Small intestine (tissue), 7 donors: Measurements from ENCODE around the gene MRPS35. TPM values are rescaled to one million over a fixed set of nuclear protein-coding genes. Genes with fewer than 3 reads are reported as not detected.

Experiments
- DNase-seq, 2 donors: peaks; one replicate each; pipeline versions ENCODE4 v3.0.0 to v3.0.0-alpha.2; 2013
- FAIRE-seq: peaks from 2 replicates; lab custom pipeline; 2012; peaks lifted over from hg19 to GRCh38; lab: Jason Lieb, UNC
- H3K27ac ChIP-seq, 3 donors: one replicate each; pipeline ENCODE4 v1.5.1; 2013; ENCODE audit warnings: low read length in 2 of 3, mild to moderate bottlenecking in 2 of 3, control low read depth in 1 of 3, inconsistent platforms in 1 of 3, low read depth in 1 of 3, moderate library complexity in 1 of 3
- H3K27me3 ChIP-seq, 3 donors: one replicate each; pipeline ENCODE4 v1.6.1; 2013; ENCODE audit warnings: low read length in 3 of 3, inconsistent platforms in 1 of 3; ENCODE audit not compliant: control insufficient read depth in 3 of 3, insufficient read depth in 3 of 3
- H3K36me3 ChIP-seq, 3 donors: one replicate each; pipeline ENCODE4 v1.6.1; 2013; ENCODE audit warnings: low read length in 3 of 3, inconsistent platforms in 1 of 3, low read depth in 1 of 3, mild to moderate bottlenecking in 1 of 3, moderate library complexity in 1 of 3; ENCODE audit not compliant: control insufficient read depth in 3 of 3, insufficient read depth in 2 of 3
- H3K4me1 ChIP-seq, 3 donors: one replicate each; pipeline ENCODE4 v1.6.1; 2013; ENCODE audit warnings: low read length in 2 of 3, inconsistent platforms in 1 of 3, low read depth in 1 of 3, mild to moderate bottlenecking in 1 of 3, moderate library complexity in 1 of 3; ENCODE audit not compliant: control insufficient read depth in 3 of 3, insufficient read depth in 2 of 3
- H3K4me3 ChIP-seq, 3 donors: one replicate each; pipeline ENCODE4 v1.5.1; 2013; ENCODE audit warnings: low read length in 3 of 3, control low read depth in 1 of 3, inconsistent platforms in 1 of 3, low read depth in 1 of 3, mild to moderate bottlenecking in 1 of 3, moderate library complexity in 1 of 3
- H3K9me3 ChIP-seq, 2 donors: one replicate each; pipeline ENCODE4 v1.6.1; 2013; ENCODE audit warnings: low read depth in 1 of 2, low read length in 1 of 2; ENCODE audit not compliant: control insufficient read depth in 2 of 2, insufficient read depth in 1 of 2
- WGBS, 3 donors: extraction: QIAGEN DNeasy Blood & Tissue Kit; methylation state at CpG; one replicate each; pipeline ENCODE4 v1.1.7; 2013; 5-methylcytosine and 5-hydroxymethylcytosine counted together
- polyA plus RNA-seq, 4 donors: library from polyadenylated mRNA; stranded (reverse) in 3 of 4; unstranded in 1 of 4; fragments of 200-250 nt in 3 of 4; fragments of 120-200 nt in 1 of 4; gene quantifications; one replicate each; pipeline versions ENCODE4 v1.2.1 to v1.2.3, GENCODE V29; 2013
- donor health status: healthy with polysubstance abuse.
- donor health status: control.
- donor health status: control.
- donor health status: Bipolar disorder and iron deficiency.
- donor health status: healthy.

MRPS35 gene
- polyA plus RNA-seq, 4 donors, result 45.1 to 84.2 (median 66.1) TPM

DNA sequence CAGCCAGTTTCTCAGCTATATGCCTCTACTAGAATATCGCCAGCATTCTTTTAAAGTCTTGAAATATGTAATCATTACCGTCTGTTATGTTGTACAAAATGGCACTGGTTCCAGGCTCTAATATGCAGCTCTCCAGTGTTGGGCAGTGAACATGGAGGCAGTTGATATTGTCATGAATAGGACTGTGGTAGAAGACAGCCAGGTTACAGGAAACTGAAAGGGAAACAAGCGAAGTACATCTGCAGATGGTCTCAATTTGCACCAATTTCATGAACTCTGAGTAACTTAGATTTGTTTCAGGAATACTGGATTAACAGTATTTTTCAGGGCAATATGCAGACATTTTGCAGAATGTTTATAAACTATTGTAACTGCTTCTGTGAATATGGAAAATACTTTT is 56.0 kb downstream of the MRPS35 start:
- Histone ChIP-seq H3K27ac (no peak overlapping the region), H3K4me3 (no peak overlapping the region), H3K4me1 (peaks cover 0 to 5% (median 0%) of the 10 kb centered on the region in 3 donors), H3K36me3 (no peaks in the 10 kb centered on the region), H3K27me3 (no peaks in the 10 kb centered on the region), H3K9me3 (no peaks in the 10 kb centered on the region)
- DNase-seq (no peak), FAIRE-seq (no peak)
- WGBS, 3 donors, result 89 to 94% (median 93%) methylated on average over 3 of the region's 3 CpGs

DNA sequence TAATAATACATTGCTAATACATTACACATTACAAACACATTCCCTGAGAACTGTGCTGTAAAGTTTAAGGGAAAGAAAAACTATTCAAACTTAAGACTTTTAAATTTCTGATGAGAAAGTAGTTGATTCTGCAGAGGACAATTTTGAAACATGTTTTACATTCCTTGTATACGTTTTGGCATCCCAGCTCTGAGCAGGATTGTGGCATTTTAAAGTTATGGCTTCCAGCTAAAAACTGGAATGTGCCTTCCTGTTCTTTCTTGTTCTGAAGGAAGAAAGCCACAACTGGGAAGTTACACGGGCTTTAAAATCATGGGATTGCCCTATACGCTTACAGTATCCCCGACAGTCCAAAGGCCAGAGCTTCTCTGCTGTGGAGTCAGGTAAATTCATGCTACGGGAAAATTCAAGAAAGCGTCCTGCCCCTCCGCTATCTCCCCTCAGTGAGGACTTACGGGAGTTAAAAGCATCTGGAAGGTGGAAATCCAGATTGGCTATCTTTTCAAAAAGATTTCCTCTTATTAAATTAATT is 58.6 kb downstream of the MRPS35 start:
- peaks cover 0 to 5% (median 0%) of the 10 kb centered on the region in 3 donors for H3K4me1 ChIP-seq
- H3K9me3 ChIP-seq, result no peaks in the 10 kb centered on the region

DNA sequence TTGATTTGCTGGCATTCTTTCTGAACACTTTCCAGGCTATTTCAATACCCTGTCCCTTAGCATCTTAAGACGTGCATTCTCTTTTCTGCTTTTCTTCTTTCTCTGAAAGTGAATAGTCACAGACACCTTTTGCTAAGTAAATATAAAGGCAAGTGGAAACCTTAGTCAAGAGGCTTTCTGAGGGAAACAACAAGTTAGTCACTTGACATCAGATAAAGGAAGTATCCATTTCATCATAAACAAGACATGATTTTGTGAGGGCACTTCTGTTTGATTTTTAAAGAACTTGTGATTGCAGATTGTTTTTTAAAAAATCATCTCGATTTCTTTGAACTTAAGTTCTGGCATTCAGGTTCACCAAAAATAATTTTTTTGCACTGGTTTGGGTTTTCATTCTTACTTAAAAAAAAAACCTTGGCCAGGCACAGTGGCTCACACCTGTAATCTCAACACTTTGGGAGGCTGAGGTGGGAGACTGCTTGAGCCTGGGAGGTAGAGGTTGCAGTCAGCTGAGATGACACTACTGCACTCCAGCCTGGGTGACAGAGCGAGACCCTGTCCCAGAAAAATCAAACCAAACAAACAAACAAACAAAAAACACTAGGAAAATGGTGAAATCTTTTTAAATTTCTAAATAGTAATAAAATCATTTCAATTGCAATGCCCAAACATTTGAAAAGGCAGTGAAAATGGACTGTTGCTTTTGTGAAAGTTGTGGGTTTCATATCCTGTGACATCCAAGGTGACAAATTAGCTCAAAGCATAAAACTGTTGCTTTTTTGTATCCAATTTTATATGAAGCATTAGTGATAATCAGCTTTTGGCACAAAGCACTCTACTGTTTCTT is 61.1 kb downstream of the MRPS35 start:
- DNase-seq (no peak), FAIRE-seq (no peak)
- Histone ChIP-seq H3K4me3 (no peak overlapping the region), H3K27me3 (no peaks in the 10 kb centered on the region), H3K27ac (no peak overlapping the region), H3K4me1 (peaks cover 0 to 5% (median 0%) of the 10 kb centered on the region in 3 donors), H3K9me3 (no peaks in the 10 kb centered on the region), H3K36me3 (no peaks in the 10 kb centered on the region)
- WGBS, 3 donors, result 82 to 85% (median 84%) methylated on average over 3 of the region's 3 CpGs

More for the DNA sequence above, 58.6 kb downstream of the MRPS35 start:
- WGBS, 3 donors, result 23 to 65% (median 45%) methylated on average over 8 of the region's 8 CpGs
- DNase-seq, result peak; percentile 20 to 62
- FAIRE-seq, result no peak
- Histone ChIP-seq H3K27ac (peak overlapping the region in 1 of 3 donors; percentile 2), H3K27me3 (no peaks in the 10 kb centered on the region), H3K36me3 (no peaks in the 10 kb centered on the region), H3K4me3 (no peak overlapping the region)

DNA sequence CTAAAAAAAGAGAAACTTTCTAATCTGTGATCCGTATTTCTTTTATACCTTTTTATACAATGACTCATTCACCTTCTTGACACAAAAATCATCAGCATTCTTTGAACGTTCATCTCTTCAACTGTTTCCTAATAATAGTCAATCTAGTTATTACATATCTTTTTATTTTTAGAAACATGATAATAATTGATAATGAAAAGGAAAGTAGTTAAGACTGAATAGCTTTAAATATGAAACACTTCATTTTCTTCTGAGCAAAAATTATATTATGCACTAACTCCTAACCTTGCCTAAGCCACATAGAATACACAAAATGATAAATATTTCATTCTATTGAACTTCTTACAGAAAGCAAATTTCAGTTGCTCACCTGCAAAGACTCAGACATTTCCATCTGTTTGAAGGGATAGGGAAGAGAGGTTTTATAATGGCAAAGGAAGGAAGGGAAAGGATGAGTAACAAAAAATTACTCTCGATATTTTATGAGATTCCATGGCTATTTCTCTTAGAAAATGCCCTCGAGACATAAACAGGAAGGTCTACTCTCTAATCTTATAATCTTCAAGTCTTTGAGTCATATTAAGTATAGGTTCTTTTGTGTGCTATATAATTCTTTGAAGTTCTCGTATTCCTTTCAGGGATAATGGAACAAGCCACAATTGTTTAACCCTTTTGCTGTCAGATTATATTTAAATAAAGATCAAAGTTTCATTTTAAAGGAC is 61.9 kb downstream of the MRPS35 start:
- no peak overlapping the region for H3K27ac ChIP-seq
- FAIRE-seq (no peak), DNase-seq (no peak)
- no peaks in the 10 kb centered on the region for H3K36me3 ChIP-seq
- no peaks in the 10 kb centered on the region for H3K9me3 ChIP-seq
- H3K4me3 ChIP-seq, result no peak overlapping the region
- no peaks in the 10 kb centered on the region for H3K27me3 ChIP-seq
- WGBS, 3 donors, result 38 to 51% (median 42%) methylated on average over 5 of the region's 5 CpGs
- peaks cover 0 to 5% (median 0%) of the 10 kb centered on the region in 3 donors for H3K4me1 ChIP-seq

DNA sequence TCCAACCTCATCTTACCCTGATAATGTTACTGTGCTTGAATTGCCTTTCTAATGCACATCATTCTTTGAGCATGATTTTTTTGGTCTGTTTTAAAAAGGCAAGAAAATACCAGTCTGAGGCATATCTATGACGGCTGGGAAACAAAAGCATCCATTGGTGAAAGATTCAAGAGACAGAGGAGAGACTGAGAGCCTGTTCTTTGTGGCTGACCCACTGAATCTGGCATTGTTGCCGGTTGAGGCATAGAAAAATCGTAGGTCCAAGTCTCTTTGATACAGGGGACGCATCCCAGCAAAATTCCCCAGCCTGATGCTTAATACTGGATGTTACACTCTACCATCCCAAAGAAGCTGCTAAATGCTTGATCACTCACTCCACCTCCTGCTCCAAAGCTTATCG is 66.5 kb downstream of the MRPS35 start:
- FAIRE-seq, result no peak
- WGBS, 3 donors, result 87 to 91% (median 90%) methylated on average over 5 of the region's 5 CpGs
- H3K27me3 ChIP-seq, result no peaks in the 10 kb centered on the region

DNA sequence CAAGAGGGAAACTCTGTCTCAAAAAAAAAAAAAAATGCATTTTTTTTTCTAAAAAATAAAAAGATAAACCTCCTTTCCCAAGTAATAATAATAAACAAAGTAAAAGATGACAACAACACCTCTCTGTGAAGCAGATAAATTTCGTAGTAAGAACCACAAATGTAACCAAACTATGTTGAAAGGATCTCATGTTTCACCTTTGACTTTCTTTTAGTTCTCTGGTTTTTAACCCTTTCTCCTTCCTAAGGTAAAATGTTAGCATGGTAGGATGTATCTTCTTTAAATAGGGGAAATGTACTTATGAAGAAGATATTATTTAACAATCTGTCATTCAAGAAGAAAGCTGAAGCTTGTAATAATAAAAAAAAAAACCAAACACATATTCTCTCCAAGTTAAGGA is 67.6 kb downstream of the MRPS35 start:
- peaks cover 0 to 13% (median 2%) of the 10 kb centered on the region in 3 donors for H3K4me1 ChIP-seq

More for the DNA sequence above, 66.5 kb downstream of the MRPS35 start:
- no peak for DNase-seq
- Histone ChIP-seq H3K27ac (no peak overlapping the region), H3K4me1 (peaks cover 0 to 13% (median 2%) of the 10 kb centered on the region in 3 donors), H3K4me3 (no peak overlapping the region), H3K9me3 (no peaks in the 10 kb centered on the region), H3K36me3 (peaks cover 0 to 7% (median 0%) of the 10 kb centered on the region in 3 donors)

DNA sequence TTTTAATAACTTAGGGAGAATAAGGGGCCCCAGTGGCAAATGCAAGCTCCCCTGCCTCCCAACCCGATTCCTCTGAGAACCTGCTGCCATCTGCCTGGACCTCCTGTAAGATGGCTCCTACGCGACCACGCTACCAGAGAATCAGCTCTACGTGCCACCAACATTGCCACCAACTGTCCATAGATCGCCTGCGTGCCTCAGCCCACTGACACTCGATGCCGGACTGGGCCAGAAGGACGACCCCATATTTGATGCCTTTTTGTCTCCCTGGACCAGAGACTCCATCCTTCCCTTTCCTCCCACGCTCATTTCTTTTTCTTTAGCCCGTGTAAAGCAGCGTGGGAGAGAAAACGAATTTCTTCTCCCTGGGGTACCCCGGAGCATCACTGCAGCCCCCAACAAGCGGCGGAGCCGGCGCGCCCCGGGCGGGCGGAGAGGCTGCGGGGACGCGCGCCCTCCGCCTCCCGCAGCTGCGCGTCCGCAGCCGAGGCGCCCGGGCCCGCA is 68.8 kb downstream of the MRPS35 start:
- Histone ChIP-seq H3K36me3 (peaks cover 0 to 10% (median 0%) of the 10 kb centered on the region in 3 donors), H3K27ac (peak overlapping the region; percentile 75 to 91 (median 86)), H3K9me3 (no peaks in the 10 kb centered on the region), H3K4me1 (peaks cover 0 to 13% (median 2%) of the 10 kb centered on the region in 3 donors), H3K27me3 (no peaks in the 10 kb centered on the region), H3K4me3 (peak overlapping the region; percentile 61 to 76 (median 66))
- no peak for FAIRE-seq
- WGBS, 3 donors, result 2 to 9% (median 3%) methylated on average over 15 to 36 of the region's 36 CpGs
- DNase-seq, result peak in 1 of 2 donors; percentile 5

More for the DNA sequence above, 67.6 kb downstream of the MRPS35 start:
- no peak for FAIRE-seq
- H3K36me3 ChIP-seq, result peaks cover 0 to 7% (median 0%) of the 10 kb centered on the region in 3 donors
- H3K4me3 ChIP-seq, result no peak overlapping the region
- WGBS, 3 donors, result 51 to 63% (median 56%) methylated on average over 1 of the region's 1 CpG
- no peaks in the 10 kb centered on the region for H3K27me3 ChIP-seq
- no peaks in the 10 kb centered on the region for H3K9me3 ChIP-seq
- DNase-seq, result no peak
- H3K27ac ChIP-seq, result no peak overlapping the region
